Transverse colon (tissue), 4 donors: ENCODE measurements around the gene NOX3.

Experiments
- CTCF ChIP-seq, 5 experiments: fragments of 200-600 bp in 3 of 5; fragments of 450-650 bp in 2 of 5; sonication (generic) in 3 of 5; IDR thresholded peaks; 1 replicate in 2 of 5; 2 replicates in 3 of 5; pipeline ENCODE4 v1.5.1; 2016 to 2017; ENCODE audit warnings: antibody characterized with exemption in 5 of 5, inconsistent platforms in 3 of 5, mild to moderate bottlenecking in 2 of 5, moderate library complexity in 1 of 5
- POLR2A ChIP-seq: fragments of 450-650 bp; IDR thresholded peaks from one replicate; pipeline ENCODE4 v1.6.1; 2016; ENCODE audit warnings: antibody characterized with exemption, mild to moderate bottlenecking, moderate library complexity
- POLR2AphosphoS5 ChIP-seq, 3 donors: sonication (generic); formaldehyde crosslinking; IDR thresholded peaks; one replicate each; pipeline ENCODE4 v1.6.1; 2016; ENCODE audit warnings: antibody characterized with exemption in 3 of 3

- TF ChIP-seq CTCF (IDR thresholded peaks at IDR 0.05) (no peak), POLR2AphosphoS5 (IDR thresholded peaks at IDR 0.05) (no peak), POLR2A (no peak)
These were observed 83.4 kb downstream of the NOX3 start for GRCh38 chr6:155372256-155372655.
